HepG2 (cell line): ENCODE results near the gene SFI1. TPM values are rescaled to one million over a fixed set of nuclear protein-coding genes. Genes with fewer than 3 reads are reported as not detected.

Experiments
- CREBL2 ChIP-seq: sonication (generic); formaldehyde crosslinking; IDR thresholded peaks from 2 replicates; pipeline ENCODE4 v1.8.1; 2023; ENCODE audit warnings: missing genetic modification reagents, mild to moderate bottlenecking, borderline replicate concordance
- ELF3 ChIP-seq: IDR thresholded peaks from 2 replicates; pipeline ENCODE4 v1.6.1; 2016; ENCODE audit warnings: missing genetic modification reagents, missing compliant biosample characterization
- ETV6 ChIP-seq: sonication (generic); formaldehyde crosslinking; conservative IDR thresholded peaks from 2 replicates; pipeline ENCODE4 v1.4.0; 2020; ENCODE audit warnings: missing genetic modification reagents
- NR3C1 ChIP-seq: sonication (generic); formaldehyde crosslinking; IDR thresholded peaks from 2 replicates; pipeline ENCODE4 v1.4.0; 2020; ENCODE audit warnings: missing genetic modification reagents
- RBFOX2 ChIP-seq: fragments of 200-400 bp; formaldehyde crosslinking; IDR thresholded peaks from 2 replicates; pipeline ENCODE4 v1.6.1; 2017; ENCODE audit warnings: low read depth, mild to moderate bottlenecking, low read length
- REST ChIP-seq, 2 experiments: IDR thresholded peaks; 2 replicates each; pipeline ENCODE4 v1.6.1; 2011 to 2012; ENCODE audit warnings: low read length in 2 of 2, borderline replicate concordance in 1 of 2, low read depth in 1 of 2, mild to moderate bottlenecking in 1 of 2, moderate library complexity in 1 of 2
- THAP9 ChIP-seq: sonication (generic); formaldehyde crosslinking; IDR thresholded peaks from 2 replicates; pipeline ENCODE4; 2020; ENCODE audit warnings: missing genetic modification reagents, mild to moderate bottlenecking, borderline replicate concordance
- TOE1 ChIP-seq: sonication (generic); formaldehyde crosslinking; IDR thresholded peaks from 2 replicates; pipeline ENCODE4 v1.4.0; 2020; ENCODE audit warnings: mild to moderate bottlenecking, missing genetic modification reagents
- ZMAT3 ChIP-seq: sonication (generic); formaldehyde crosslinking; conservative IDR thresholded peaks from 2 replicates; pipeline ENCODE4 v1.7.0; 2021; ENCODE audit warnings: missing genetic modification reagents
- ZMYM2 ChIP-seq: sonication (generic); formaldehyde crosslinking; IDR thresholded peaks from 2 replicates; pipeline ENCODE4 v1.8.0; 2022; ENCODE audit warnings: mild to moderate bottlenecking, missing genetic modification reagents
- ZNF24 ChIP-seq: fragments of 450-650 bp; IDR thresholded peaks from 2 replicates; pipeline ENCODE4 v1.6.1; 2017; ENCODE audit warnings: antibody characterized with exemption, mild to moderate bottlenecking
- ZNF451 ChIP-seq: sonication (generic); formaldehyde crosslinking; IDR thresholded peaks from 2 replicates; pipeline ENCODE4 v1.5.0; 2020; ENCODE audit warnings: mild to moderate bottlenecking, missing genetic modification reagents
- ZNF513 ChIP-seq: sonication (generic); formaldehyde crosslinking; conservative IDR thresholded peaks from 2 replicates; pipeline ENCODE4 v1.5.0; 2020; ENCODE audit warnings: missing genetic modification reagents
- ZNF615 ChIP-seq: sonication (generic); formaldehyde crosslinking; IDR thresholded peaks from 2 replicates; pipeline ENCODE4 v1.5.0; 2020; ENCODE audit warnings: mild to moderate bottlenecking, missing genetic modification reagents, borderline replicate concordance
- polyA plus RNA-seq, 8 experiments: library from polyadenylated mRNA; depleted of rRNA in 3 of 8; stranded (reverse) in 7 of 8; unstranded in 1 of 8; fragments of >200 nt; fragmentation: Illumina TruSeq in 4 of 8; extraction: Trizol in 4 of 8; gene quantifications; 2 replicates each; pipeline versions ENCODE4 v1.2.1 to v1.2.3, GENCODE V29; 2011 to 2016; ENCODE audit warnings: low read depth in 4 of 8, missing spikeins in 1 of 8, mixed read lengths in 1 of 8; ENCODE audit not compliant: insufficient read depth in 1 of 8
- total RNA-seq, 5 experiments: library from RNA; depleted of rRNA; stranded (reverse); fragments of >200 nt; fragmentation: Illumina TruSeq; extraction: Trizol; gene quantifications; 2 replicates each; pipeline ENCODE4 v1.2.3, GENCODE V29; 2016; ENCODE audit warnings: low read depth in 1 of 5
- TF ChIP-seq, protein P1 (sequence below): sonication (generic); formaldehyde crosslinking; IDR thresholded peaks from 2 replicates; pipeline ENCODE4 v1.5.0; 2020; ENCODE audit warnings: missing genetic modification reagents
- TF ChIP-seq, protein P2 (sequence below): sonication (generic); formaldehyde crosslinking; IDR thresholded peaks from 2 replicates; pipeline ENCODE4 v1.5.0; 2020; ENCODE audit warnings: mild to moderate bottlenecking, missing genetic modification reagents, moderate library complexity

SFI1 gene
- total and polyA plus RNA-seq, 2 of the 13 experiments (the other 11 are each of a cell fraction or from before 2014, with no cell fraction given): 20.5 to 40.1 TPM

GRCh38 chr22:31630331-31631329 is 134.3 kb downstream of the SFI1 start (continued):
- TF ChIP-seq, protein P1, sequence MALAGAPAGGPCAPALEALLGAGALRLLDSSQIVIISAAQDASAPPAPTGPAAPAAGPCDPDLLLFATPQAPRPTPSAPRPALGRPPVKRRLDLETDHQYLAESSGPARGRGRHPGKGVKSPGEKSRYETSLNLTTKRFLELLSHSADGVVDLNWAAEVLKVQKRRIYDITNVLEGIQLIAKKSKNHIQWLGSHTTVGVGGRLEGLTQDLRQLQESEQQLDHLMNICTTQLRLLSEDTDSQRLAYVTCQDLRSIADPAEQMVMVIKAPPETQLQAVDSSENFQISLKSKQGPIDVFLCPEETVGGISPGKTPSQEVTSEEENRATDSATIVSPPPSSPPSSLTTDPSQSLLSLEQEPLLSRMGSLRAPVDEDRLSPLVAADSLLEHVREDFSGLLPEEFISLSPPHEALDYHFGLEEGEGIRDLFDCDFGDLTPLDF (CRISPR knock-in tag): 0 out of 2 replicates have a peak, but pooled peaks have one; percentile 31
- TF ChIP-seq, protein P2, sequence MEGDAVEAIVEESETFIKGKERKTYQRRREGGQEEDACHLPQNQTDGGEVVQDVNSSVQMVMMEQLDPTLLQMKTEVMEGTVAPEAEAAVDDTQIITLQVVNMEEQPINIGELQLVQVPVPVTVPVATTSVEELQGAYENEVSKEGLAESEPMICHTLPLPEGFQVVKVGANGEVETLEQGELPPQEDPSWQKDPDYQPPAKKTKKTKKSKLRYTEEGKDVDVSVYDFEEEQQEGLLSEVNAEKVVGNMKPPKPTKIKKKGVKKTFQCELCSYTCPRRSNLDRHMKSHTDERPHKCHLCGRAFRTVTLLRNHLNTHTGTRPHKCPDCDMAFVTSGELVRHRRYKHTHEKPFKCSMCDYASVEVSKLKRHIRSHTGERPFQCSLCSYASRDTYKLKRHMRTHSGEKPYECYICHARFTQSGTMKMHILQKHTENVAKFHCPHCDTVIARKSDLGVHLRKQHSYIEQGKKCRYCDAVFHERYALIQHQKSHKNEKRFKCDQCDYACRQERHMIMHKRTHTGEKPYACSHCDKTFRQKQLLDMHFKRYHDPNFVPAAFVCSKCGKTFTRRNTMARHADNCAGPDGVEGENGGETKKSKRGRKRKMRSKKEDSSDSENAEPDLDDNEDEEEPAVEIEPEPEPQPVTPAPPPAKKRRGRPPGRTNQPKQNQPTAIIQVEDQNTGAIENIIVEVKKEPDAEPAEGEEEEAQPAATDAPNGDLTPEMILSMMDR (CRISPR knock-in tag): peak; percentile 24; the same call in 1 of the 2 replicates
- TF ChIP-seq ZNF615 (no peak), TOE1 (CRISPR knock-in tag) (no peak), ZNF513 (CRISPR knock-in tag) (no peak), ZMYM2 (CRISPR knock-in tag) (no peak), ZNF24 (no peak), RBFOX2 (peak; percentile 80), REST (IDR thresholded peaks at IDR 0.05; ENCODE audit: borderline replicate concordance in 1 of 2, low read depth in 1 of 2, low read length in 2 of 2) (no peak), ZNF451 (no peak), CREBL2 (CRISPR knock-in tag) (no peak), ELF3 (CRISPR knock-in tag) (0 out of 2 replicates have a peak, but pooled peaks have one; percentile 20), THAP9 (CRISPR knock-in tag) (no peak), ZMAT3 (CRISPR knock-in tag) (no peak), ETV6 (CRISPR knock-in tag) (peak; percentile 95), NR3C1 (CRISPR knock-in tag) (no peak)
